Neural progenitor cell (in vitro differentiated cells): ENCODE results near the gene EDDM3A.

Experiments
- EZH2 ChIP-seq: fragments of 200-600 bp; sonication (generic); IDR thresholded peaks from 2 replicates; pipeline ENCODE4 v1.6.1; 2017; ENCODE audit warnings: antibody characterized with exemption, mild to moderate bottlenecking, moderate library complexity
- TF ChIP-seq, protein P1 (sequence below): fragments of 200-600 bp; sonication (generic); IDR thresholded peaks from 2 replicates; pipeline ENCODE4 v1.5.1; 2017; ENCODE audit warnings: antibody characterized with exemption, mild to moderate bottlenecking

DNA sequence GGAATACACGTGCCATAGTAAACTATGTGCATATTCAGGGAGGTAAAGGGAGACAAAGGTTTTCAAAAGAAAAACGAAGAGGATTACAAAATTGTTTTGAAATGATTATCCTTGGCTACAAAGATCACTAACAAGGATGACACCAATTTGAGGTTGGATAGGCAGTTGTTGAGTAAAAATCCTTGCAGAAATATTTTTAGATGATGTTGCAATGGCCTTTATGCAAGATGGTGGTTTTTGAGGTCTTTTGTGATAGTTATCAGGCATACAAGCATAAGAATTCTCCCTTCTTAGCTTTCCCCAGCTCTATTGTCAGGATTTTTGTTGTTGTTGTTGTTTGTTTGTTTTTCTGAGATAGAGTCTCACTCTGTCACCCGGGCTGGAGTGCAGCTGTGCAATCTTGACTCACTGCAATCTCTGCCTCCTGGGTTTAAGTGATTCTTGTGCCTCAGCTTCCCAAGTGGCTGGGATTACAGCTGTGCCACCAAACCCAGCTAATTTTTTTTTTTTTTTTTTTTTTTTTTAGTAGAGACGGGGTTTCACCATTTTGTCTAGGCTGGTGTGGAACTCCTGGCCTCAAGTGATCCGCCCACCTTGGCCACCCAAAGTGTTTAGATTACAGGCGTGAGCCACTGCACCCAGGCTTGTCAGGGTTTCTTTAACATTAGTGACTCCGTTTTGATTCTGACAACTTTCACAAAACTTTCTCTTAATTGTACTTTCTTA is 49.1 kb downstream of the EDDM3A start:
- no peak for TF ChIP-seq EZH2
- TF ChIP-seq, protein P1, sequence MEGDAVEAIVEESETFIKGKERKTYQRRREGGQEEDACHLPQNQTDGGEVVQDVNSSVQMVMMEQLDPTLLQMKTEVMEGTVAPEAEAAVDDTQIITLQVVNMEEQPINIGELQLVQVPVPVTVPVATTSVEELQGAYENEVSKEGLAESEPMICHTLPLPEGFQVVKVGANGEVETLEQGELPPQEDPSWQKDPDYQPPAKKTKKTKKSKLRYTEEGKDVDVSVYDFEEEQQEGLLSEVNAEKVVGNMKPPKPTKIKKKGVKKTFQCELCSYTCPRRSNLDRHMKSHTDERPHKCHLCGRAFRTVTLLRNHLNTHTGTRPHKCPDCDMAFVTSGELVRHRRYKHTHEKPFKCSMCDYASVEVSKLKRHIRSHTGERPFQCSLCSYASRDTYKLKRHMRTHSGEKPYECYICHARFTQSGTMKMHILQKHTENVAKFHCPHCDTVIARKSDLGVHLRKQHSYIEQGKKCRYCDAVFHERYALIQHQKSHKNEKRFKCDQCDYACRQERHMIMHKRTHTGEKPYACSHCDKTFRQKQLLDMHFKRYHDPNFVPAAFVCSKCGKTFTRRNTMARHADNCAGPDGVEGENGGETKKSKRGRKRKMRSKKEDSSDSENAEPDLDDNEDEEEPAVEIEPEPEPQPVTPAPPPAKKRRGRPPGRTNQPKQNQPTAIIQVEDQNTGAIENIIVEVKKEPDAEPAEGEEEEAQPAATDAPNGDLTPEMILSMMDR: no peak
